HG02763 (cell line): ENCODE data around the gene DENND1C.
"Not testable (repeated sequence)": the region's sequence is repeated elsewhere in the genome, so short reads cannot be mapped to it uniquely, and the experiment has no call there.

Source experiments
- ATAC-seq: cut with Tn5 transposase; IDR thresholded peaks from one replicate; pipeline ENCODE4 v1.9.1; 2021; ENCODE audit warnings: mild to moderate bottlenecking, moderate library complexity; ENCODE audit not compliant: unreplicated experiment

Gene DENND1C

DNA sequence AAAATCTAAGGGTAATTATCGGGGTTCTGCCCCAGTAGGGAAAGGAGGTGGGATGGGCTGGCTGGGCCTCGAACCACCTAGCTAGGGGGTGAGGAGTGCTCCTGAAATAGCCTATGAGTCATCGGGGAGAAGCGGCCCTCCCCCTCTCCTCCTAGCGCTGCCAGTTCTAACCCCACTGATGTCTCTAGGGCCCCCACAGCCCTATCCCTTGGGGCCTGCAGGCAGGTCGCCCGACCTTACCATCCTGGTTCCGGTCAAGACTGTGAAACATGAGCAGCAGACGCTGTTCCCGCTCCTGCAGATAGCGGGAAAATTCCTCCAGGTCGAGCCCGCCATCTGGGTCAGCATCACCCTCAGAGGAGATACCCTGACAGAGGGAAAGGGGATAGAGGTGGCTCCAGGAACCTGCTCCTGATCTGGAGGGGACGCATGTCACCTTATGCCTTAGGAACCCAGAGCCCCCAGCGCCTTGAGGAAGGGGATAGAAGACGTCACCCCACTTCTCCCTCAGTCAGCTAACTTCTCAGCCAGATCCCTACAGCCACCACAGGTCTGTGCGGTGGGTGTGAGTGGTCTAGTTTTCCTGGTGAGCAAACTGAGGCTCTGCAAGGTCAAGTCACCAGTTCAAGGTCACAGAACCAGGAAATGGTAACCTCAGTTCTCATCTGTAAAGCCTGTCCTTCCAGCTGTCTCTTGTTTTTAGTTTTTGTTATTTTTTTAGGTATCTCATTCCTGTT, 23.5 kb downstream of the DENND1C start:
- ATAC-seq: no peak

DNA sequence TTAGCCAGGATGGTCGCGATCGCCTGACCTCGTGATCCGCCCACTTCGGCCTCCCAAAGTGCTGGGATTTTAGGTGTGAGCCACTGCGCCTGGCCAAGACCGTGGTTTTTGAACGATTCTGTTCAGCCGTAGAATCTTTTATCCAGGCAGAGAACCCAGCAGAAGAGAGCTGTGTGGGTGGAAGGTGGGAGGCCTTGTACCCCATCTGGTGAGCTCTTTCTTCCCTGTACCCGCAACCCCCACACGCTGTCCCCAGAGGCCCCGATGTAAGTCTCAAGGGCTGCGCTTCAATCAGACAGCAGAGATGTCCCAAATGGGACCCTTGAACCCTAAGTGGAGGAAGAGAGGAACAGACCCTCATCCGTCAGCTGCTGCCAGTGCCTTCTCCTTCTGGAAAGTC, 25.7 kb downstream of the DENND1C start:
- ATAC-seq: no peak

DNA sequence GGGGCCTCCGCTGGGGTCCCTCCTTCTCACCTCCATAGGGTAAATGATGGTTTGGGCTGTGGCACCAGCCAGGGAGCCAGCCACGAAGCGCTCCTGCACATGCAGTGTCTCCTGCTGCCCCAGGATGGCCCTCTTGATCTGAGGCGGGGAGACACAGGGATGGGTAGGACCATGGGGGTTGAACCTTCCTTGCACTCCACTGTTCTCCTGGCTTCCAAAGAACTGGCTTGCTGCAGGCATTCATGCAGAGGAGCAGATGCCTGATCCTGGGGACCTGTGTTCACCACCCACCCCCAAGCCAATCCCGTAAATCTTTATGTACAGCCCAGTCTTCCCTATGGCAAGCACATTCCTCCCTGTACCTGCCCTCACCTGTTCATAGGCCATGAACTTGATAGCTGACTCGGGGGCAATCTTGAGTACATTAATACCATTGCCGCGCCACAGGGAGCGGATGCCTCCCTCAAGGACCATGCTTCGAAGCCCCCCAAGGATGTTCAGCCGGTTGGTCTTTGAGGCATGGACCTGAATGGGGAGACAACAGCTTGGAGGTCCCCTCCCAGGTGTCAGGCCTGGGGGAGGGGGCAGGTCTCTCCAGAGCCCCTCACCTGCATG, 27.5 kb downstream of the DENND1C start:
- ATAC-seq: no peak

DNA sequence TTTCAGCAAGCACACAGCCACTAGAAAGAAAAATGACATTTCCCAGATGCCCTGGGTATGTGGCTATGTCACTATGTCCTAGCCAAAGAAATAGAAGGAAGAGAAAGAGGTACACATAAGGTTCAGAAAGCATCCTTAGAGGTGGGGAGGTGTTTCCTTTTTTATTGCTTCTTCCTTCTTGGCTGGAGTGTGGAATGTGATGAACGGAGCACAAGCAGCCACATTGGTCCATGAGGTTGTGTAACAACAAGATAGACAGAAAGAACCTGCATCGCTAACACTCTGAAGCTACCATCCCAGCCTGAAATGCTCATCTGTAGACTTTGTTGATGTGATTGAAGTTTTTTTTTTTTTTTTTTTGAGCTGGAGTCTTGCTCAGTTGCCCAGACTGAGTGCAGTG, 28.7 kb downstream of the DENND1C start:
- no peak for ATAC-seq

DNA sequence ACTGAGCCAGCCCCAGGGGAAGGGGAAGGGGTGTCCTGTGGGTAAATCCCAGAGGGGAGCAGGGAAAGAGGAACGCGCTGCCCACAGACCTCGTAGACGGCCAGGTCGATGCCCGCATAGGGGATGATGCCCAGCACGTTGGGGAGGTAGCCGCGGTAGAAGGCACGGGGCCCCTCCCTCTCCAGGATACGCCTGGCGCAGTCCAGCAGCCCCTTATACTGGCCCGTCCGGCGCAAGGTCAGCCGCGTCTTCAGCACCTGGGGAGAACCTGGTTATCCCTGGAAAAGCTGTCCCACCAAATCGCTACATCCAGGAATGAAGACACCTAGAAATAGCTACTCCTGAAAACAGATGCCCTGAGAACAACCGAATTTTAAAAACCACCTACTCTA, 29.4 kb downstream of the DENND1C start:
- ATAC-seq: no peak

DNA sequence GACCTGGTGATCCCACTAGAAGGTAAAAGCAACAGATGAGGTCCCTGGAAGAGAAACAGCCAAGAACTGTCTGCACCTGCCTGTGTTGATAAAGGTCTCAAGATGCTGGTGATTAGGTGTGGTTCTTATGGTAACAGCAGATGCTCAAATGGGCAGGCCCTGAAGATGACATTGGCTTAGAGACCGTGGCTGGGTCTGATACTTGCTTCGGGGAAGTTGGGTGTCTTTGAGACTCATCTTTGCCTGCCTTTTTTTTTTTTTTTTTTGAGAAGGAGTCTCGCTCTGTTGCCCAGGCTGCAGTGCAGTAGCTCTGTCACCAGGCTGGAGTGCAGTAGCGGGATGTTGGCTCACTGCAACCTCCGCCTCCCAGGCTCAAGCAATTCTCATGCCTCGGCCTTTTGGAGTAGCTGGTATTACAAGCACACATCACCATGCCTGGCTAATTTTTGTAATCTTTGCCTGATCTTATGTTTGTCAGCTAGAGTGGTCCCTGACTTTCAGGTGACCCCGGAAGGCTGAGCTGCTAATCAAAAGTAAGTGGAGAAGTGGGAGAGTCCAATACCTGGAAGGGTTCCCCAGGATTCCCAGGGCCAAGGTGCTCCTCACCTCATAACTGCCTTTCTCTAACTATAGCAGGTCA, 29.9 kb downstream of the DENND1C start:
- ATAC-seq: no peak

DNA sequence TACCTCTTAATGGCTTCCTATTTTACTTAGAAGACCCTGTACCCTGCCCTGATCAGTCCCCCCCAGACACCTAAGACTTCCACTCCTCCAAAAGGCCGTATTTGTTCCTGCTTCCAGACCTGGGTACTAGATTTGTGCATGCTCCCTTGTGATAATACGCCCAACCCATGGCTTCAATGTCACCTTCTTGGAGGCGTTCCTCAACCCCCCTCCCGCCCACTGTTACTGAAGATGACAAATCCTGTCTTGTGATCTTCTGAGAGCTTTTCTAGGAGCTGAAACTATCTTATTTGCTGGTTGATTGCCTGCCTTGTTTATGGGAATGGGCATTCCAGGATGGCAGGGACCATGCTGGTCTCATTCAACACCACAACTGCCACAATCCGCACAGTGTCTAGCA, 31.4 kb downstream of the DENND1C start:
- ATAC-seq: no peak

DNA sequence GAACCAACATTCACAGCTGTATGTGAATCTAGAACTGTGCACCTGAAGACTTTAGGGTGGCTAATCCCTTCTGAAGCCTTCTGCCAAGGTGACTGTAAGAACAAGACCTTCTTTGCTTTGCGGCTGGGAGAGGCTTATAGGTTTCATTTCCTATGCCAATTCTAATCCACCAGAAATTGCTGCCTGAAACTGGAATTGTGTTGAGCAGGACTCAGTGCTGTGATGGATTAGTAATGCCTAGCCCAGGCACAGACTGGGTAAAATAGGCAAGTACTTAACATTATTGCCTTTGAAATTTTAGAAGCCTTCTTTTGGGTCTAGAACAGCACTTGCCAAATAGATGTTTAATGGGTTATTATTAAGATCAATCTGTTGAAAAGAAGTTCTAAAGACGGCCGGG, 33.5 kb downstream of the DENND1C start:
- ATAC-seq: no peak

DNA sequence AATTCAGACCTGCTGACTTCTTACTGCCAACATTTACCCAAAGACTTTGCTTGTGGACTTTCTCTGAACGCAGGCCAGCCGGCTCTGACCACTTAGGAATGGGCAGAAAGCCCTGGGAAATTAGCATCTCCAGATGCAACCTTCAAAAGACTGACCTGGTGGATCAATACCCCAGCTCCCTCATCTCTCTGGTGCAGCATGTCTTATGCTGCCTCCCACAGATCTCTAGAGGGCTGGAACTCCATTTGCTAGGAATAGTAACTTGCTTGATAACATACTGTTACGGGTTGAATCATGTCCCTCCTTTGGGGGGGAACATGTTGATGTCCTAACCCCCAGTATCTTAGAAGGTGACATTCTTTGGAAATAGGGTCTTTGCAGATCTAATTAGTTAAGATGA, 35.1 kb downstream of the DENND1C start:
- ATAC-seq: no peak

DNA sequence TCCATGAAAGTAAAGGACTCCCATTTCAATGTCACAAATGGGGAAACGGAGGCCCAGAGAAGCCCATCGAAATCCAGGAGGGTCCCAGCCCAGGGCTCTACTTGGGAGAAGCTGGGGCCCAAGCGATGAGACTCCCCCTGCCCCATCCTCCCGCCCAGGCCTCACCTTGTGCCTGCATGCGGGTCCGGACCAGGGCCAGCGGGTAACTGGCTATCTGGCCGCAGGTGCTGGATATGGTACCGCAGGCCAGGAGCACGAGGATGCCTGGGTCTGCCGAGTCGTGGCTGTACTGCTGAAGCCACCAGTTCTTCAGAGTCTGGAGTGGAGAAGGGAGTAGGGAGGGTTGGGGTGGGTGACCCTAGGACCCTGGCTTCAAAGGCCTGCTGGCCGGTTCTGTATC, 37.6 kb downstream of the DENND1C start:
- no peak for ATAC-seq

DNA sequence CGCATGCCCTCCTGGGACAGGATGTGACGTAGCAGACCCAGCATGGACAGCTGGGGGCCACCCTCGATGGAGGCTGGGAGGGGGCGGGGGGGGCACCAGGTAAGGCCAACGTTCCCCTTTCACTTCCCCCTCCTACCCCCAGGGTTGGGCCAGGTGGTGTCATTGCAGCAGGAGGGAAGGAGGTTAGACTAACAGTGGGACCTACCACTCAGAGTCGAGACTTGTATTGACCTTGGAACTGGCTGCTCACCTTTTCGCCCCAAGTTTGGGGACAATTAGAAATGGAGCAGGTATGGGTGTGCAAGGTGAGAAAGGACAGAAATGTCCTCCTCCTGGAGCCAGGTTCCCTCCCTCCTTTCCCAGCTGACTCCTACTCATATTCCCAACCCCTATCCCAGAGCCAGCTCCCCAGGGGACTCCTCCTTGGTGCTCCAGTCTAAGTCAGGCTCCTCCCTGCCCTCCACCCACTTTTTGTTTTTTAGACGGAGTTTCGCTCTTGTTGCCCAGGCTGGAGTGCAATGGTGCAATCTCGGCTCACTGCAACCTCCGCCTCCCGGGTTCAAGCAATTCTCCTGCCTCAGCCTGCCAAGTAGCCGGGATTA, 39.4 kb downstream of the DENND1C start:
- ATAC-seq: no peak

DNA sequence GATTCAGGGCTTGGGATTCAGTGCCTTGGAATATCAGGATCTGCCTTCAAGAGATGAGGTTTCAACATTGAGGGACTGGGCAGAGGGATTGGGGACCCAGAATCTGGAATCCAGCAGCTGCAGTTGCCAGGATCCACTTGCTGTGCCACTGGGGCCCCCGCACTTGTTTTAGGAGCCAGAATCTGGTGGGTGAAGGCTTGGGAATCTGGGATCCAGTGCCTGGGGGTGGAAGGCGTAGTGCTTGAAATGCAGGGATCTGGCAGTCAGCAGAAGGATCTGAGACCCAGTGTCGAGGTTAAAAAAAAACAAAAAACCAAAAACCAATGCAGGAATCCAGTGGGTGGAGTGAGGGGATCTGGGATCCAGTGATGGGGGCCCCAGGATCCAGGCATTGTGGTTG, 40.7 kb downstream of the DENND1C start:
- no peak for ATAC-seq

DNA sequence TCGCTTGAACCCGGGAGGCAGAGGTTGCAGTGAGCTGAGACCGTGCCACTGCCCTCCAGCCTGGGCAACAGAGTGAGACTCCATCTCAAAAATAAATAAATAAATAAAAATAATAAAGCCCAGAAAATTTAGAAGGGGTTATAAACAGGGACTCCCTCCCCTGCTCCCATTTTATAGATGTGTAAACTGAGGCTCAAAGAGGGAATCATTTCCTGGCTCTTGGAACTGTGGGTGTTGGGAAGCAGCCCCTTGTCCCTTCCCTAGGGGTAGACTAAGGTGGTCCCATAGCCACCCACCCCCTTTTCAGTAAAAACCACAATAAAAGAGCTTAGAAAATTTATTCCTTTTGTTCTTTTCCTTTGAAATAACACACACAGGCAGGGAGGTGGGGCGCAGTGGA, 41.8 kb downstream of the DENND1C start:
- no peak for ATAC-seq

DNA sequence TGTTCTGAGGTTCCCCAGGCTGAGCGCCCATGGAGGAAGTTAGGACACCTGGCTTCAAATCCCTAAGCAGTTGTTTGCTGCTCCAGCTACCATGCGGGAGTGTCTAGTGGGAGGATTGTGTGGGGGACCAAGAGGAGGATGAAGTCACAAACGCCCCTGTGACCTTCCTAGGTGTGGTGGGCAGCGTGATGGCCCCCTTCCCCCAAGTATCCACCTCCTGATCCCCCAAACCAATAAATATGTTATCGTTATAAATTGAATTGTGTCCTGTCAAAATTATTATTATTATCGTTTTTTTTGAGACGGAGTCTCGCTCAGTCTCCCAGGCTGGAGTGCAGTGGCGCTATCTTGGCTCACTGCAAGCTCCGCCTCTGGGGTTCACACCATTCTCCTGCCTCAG, 47.9 kb downstream of the DENND1C start, which contains the start of gene SLC25A41:
TSS of gene SLC25A41 (minus strand) at position 101 of the 400 bp plus-strand sequence. CDS start at position 31, 70 bp downstream.
- no peak for ATAC-seq

DNA sequence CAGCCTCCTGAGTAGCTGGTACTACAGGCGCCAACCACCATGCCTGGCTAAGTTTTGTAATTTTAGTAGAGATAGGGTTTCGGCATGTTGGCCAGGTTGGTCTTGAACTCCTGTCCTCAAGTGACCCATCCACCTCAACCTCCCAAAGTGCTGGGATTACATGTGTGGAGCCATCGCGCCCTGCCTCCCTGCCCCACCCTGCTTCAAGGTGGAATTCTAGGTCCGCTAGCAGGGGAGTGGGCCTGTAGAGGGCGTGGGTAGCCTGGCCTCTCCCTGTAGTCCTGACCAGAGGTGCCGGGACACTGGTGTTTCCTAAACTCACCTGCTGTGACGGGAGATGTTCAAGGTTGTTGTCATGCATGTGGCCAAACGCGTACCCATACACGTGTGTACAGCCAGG, 48.4 kb downstream of the DENND1C start:
- ATAC-seq: no peak

DNA sequence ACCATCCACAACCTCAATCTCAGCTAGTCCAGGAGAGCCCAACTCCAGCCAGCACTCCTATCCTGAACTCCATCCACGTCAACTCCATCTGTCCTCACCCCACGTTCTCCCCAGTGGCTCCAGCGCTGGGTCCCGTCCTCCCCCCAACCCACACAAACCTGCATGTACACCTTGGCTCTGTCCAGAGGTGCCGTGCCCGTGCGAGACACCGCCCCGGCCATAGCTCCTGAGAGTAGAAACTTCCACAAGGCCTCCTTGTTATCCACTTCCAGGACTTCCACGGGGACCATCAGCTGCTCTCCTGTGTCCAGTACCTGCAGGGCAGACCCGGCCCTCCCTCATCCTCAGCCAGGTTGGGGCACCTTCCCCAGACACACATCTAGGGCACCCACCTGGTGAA, 49.7 kb downstream of the DENND1C start:
- ATAC-seq: no peak

DNA sequence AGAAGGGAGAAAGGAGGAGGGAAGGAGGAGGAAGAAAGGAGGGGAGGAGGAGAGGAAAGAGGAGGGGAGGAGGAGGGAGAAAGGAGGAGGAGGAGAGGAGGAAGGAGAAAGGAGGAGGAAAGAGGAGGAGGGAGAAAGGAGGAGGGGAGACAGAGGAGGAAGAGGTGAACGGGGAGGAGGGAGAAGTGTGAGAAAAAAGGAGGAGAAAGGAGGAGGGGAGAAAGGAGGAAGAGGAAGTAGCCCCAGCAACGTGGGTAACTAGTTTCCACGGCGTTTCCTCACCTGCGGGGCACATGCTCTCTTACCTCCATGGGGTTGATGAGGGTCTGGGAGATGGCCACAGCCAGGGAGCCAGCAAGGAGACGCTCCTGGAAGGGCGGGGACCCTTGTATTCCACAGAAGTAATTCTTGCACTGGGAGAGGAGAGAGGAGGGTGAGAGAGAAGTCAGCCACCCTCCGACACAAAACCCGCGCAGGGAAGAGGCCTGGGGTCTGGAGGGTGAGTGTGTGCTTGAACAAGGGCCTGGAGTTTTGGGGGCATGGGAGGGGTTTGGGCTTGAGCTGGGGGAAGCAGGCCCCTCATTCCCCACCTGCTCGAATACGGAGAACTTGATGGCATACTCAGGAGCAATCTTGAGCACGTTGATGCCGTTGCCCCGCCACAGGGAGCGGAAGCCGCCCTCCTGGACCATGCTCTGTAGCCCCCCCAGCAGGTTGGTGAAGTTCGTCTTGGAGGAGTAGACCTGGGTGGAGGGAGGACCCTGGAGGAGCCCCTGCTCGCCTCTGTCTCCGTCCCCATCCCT, 52.0 kb downstream of the DENND1C start:
- no peak for ATAC-seq

DNA sequence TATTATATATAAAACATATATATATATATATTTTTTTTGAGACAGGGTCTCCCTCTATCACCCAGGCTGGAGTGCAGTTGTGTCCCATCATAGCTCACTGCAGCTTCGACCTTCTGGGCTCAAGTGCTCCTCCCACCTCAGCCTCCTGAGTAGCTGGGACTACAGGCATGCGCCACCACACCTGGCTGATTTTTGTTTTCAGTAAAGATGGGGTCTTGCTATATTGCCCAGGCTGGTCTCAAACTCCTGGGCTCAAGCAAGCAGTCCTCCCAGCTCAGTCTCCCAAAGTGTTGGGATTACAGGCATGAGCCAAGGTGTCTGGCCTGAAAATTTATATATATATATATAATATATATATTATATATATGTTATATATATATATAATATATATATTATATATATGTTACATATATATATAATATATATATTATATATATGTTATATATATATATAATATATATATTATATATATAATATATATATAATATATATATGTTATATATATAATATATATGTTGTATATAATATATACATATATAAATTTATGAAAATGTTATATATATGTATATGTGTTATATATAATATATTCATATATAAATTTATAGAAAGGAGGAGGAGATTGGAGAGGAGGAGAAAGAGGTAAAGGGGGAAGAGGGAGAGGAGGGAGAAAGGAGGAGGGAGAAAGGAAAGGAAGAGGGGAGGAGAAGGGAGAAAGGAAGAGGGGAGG, 52.7 kb downstream of the DENND1C start:
- not testable (repeated sequence) for ATAC-seq

DNA sequence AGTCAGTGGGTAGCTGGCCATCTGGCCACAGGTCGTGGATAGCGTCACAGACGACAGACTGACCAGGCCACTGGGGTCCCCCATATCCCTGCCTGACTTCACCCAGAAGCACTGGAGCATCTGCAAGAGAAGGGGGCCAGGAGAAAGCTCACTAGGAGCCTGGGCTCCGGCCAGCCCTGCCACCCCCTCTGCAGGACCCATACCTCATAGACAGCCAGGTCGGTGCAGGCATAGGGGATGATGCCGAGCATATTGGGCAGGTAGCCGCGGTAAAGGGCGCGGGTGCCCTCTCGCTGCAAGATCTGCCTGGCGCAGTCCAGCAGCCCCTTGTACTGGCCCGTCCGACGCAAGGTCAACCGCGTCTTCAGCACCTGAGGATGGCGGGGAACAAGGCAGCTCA, 54.5 kb downstream of the DENND1C start:
- no peak for ATAC-seq
